ENCODE measurements around the gene ACOX3. TPM values are rescaled to one million over a fixed set of nuclear protein-coding genes. Genes with fewer than 3 reads are reported as not detected.
"Not testable (repeated sequence)": the region's sequence is repeated elsewhere in the genome, so short reads cannot be mapped to it uniquely, and the experiment has no call there.

Gene ACOX3
- polyA plus RNA-seq, 1 experiment, result 7.9 TPM

- Histone ChIP-seq H3K27ac (ENCODE audit: low read depth, low read length) (no peak overlapping the region), H3K27me3 (ENCODE audit: control insufficient read depth, insufficient read depth, low read length) (peaks cover 13% of the 10 kb centered on the region), H3K4me3 (ENCODE audit: low read depth, low read length) (no peak overlapping the region), H3K9me3 (ENCODE audit: control insufficient read depth, insufficient read depth, low read length) (no peaks in the 10 kb centered on the region; the same call in 1 of the 2 replicates)
- ChIA-PET POLR2A (no interaction called here), CTCF (interaction anchor here (1.2 kb wide), 1 partner anchor 8 kb away, joined by 5 read pairs; no protein-coding TSS in a partner anchor)
- TF ChIP-seq CTCF (IDR thresholded peaks at IDR 0.05; ENCODE audit: low read depth, low read length), result no peak
- DNase-seq (ENCODE audit: low read depth, low spot score), result no peak
Measured at GRCh38 chr4:8349664-8350236, 90.8 kb downstream of the ACOX3 start.

DNA sequence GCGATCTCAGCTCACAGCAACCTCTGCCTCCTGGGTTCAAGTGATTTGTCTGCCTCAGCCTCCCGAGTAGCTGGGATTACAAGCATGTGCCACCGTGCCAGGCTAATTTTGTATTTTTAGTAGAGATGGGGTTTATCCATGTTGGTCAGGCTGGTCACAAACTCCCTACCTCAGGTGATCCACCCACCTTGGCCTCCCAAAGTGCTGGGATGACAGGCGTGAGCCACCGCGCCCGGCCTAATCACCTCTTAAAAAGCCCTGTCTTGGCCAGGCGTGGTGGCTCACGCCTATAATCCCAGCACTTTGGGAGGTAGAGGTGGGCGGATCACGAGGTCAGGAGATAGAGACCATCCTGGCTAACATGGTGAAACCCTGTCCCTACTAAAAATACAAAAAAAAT lies 91.3 kb downstream of the ACOX3 start:
- POLR2A ChIA-PET; H3K4me3 ChIP-seq (ENCODE audit: low read depth, low read length); DNase-seq (ENCODE audit: low read depth, low spot score); H3K9me3 ChIP-seq (ENCODE audit: control insufficient read depth, insufficient read depth, low read length); H3K27ac ChIP-seq (ENCODE audit: low read depth, low read length): not testable (repeated sequence)
- CTCF ChIA-PET, result interaction anchor here (1.2 kb wide), 1 partner anchor 9 kb away, joined by 5 read pairs; no protein-coding TSS in a partner anchor
- peaks cover 13% of the 10 kb centered on the region for H3K27me3 ChIP-seq (ENCODE audit: control insufficient read depth, insufficient read depth, low read length)

GRCh38 chr4:8348071-8348470 lies 92.5 kb downstream of the ACOX3 start:
- DNase-seq (ENCODE audit: low read depth, low spot score), result no peak

DNA sequence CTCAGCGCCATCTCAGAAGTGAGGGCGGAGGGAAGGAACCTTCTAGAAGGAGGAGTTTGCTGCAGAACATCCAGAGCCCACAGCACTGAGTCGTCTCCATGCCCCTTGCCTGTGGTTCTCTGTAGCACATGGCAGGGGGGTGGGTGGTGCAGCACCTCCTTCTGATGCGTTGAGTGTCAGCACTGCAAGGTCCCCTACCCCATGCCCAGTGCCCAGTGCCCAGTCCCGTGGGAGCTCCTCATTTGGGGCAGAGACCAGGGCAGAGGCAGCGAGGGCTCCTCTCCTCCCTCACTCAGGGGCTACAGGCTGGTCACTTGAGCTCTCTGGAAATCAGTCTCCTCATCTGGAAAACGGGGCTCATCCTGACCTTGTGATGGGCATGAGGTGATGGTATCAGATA lies 92.9 kb downstream of the ACOX3 start:
- no peak overlapping the region for H3K27ac ChIP-seq (ENCODE audit: low read depth, low read length)
- ChIA-PET CTCF (interaction anchor here (1.4 kb wide), 1 partner anchor 105 kb away, joined by 3 read pairs; no protein-coding TSS in a partner anchor), POLR2A (no interaction called here)
- H3K9me3 ChIP-seq (ENCODE audit: control insufficient read depth, insufficient read depth, low read length), result peaks cover 3% of the 10 kb centered on the region; the same call in 1 of the 2 replicates
- peaks cover 13% of the 10 kb centered on the region for H3K27me3 ChIP-seq (ENCODE audit: control insufficient read depth, insufficient read depth, low read length)
- no peak overlapping the region for H3K4me3 ChIP-seq (ENCODE audit: low read depth, low read length)
- no peak for TF ChIP-seq CTCF (IDR thresholded peaks at IDR 0.05; ENCODE audit: low read depth, low read length)
- no peak for DNase-seq (ENCODE audit: low read depth, low spot score)

More at GRCh38 chr4:8348071-8348470, 92.5 kb downstream of the ACOX3 start:
- Histone ChIP-seq H3K9me3 (ENCODE audit: control insufficient read depth, insufficient read depth, low read length) (no peaks in the 10 kb centered on the region; the same call in 1 of the 2 replicates), H3K27me3 (ENCODE audit: control insufficient read depth, insufficient read depth, low read length) (peaks cover 13% of the 10 kb centered on the region), H3K27ac (ENCODE audit: low read depth, low read length) (no peak overlapping the region), H3K4me3 (ENCODE audit: low read depth, low read length) (no peak overlapping the region)
- ChIA-PET POLR2A (no interaction called here), CTCF (interaction anchor here (1.4 kb wide), 1 partner anchor 105 kb away, joined by 3 read pairs; no protein-coding TSS in a partner anchor)
- TF ChIP-seq CTCF (IDR thresholded peaks at IDR 0.05; ENCODE audit: low read depth, low read length), result no peak

GRCh38 chr4:8346838-8347605 lies 93.5 kb downstream of the ACOX3 start:
- peaks cover 3% of the 10 kb centered on the region; the same call in 1 of the 2 replicates for H3K9me3 ChIP-seq (ENCODE audit: control insufficient read depth, insufficient read depth, low read length)
- peaks cover 13% of the 10 kb centered on the region for H3K27me3 ChIP-seq (ENCODE audit: control insufficient read depth, insufficient read depth, low read length)
- H3K4me3 ChIP-seq (ENCODE audit: low read depth, low read length), result no peak overlapping the region
- ChIA-PET POLR2A (no interaction called here), CTCF (interaction anchor here (1.4 kb wide), 1 partner anchor 104 kb away, joined by 3 read pairs; no protein-coding TSS in a partner anchor)
- no peak for DNase-seq (ENCODE audit: low read depth, low spot score)
- no peak overlapping the region for H3K27ac ChIP-seq (ENCODE audit: low read depth, low read length)
- TF ChIP-seq CTCF (IDR thresholded peaks at IDR 0.05; ENCODE audit: low read depth, low read length), result no peak

Measured in AG04450 (cell line).